Activated naive CD8-positive, alpha-beta T cell treated with anti-CD3 and anti-CD28 coated beads, Interleukin-2, amount 10 ng/mL, durations not matched to agents 7 days and 5 days (primary cell): Measurements from ENCODE around the gene ELMO1. TPM values are rescaled to one million over a fixed set of nuclear protein-coding genes. Genes with fewer than 3 reads are reported as not detected.
"Not testable (repeated sequence)": the region's sequence is repeated elsewhere in the genome, so short reads cannot be mapped to it uniquely, and the experiment has no call there.

Experiments used
- ATAC-seq: fragments of 150-1000 bp; cut with Tn5 transposase; one replicate; pipeline ENCODE4 v1.10.0; 2021; ENCODE audit warnings: low read depth, moderate library complexity
- POLR2A ChIA-PET: fragments of 350-600 bp; sonication (Branson Sonifier 250); formaldehyde crosslinking; loops from one replicate; lab custom pipeline; 2021; ENCODE audit warnings: antibody characterized with exemption; lab: Charles Lee
- DNase-seq: peaks from one replicate; pipeline ENCODE4 v3.0.0; 2021
- H3K27ac Mint-ChIP-seq: one replicate; pipeline ENCODE4 v1.8.0; 2022; ENCODE audit warnings: mild to moderate bottlenecking, mixed read lengths
- H3K27me3 Mint-ChIP-seq: one replicate; pipeline ENCODE4 v1.8.0; 2022; ENCODE audit warnings: mild to moderate bottlenecking, moderate library complexity, mixed read lengths
- H3K36me3 Mint-ChIP-seq: one replicate; pipeline ENCODE4 v1.8.0; 2021; ENCODE audit warnings: mild to moderate bottlenecking, mixed read lengths
- H3K4me1 Mint-ChIP-seq: one replicate; pipeline ENCODE4 v1.8.0; 2021; ENCODE audit warnings: mixed read lengths
- H3K4me3 Mint-ChIP-seq: one replicate; pipeline ENCODE4 v1.8.0; 2022; ENCODE audit warnings: mild to moderate bottlenecking, moderate library complexity, mixed read lengths
- H3K9me3 Mint-ChIP-seq: one replicate; pipeline ENCODE4 v1.8.0; 2021; ENCODE audit warnings: mixed read lengths
- total RNA-seq, 2 experiments: library from RNA; stranded (reverse); gene quantifications; one replicate each; pipeline ENCODE4 v1.2.3, GENCODE V29; 2021

ELMO1 gene
- total RNA-seq, 2 experiments from 2014 or later, result 73.4 to 78.6 TPM

DNA sequence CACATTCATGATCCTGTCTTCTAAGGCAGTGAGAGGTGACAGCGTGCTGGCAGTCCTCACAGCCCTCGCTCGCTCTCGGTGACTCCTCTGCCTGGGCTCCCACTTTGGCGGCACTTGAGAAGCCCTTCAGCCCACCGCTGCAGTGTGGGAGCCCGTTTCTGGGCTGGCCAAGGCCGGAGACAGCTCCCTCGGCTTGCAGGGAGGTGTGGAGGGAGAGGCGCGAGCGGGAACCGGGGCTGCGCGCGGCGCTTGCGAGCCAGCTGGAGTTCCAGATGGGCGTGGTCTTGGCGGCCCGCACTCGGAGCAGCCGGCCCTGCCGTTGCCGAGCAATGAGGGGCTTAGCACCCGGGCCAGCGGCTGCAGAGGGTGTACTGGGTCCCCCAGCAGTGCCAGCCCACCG is 475.1 kb downstream of the ELMO1 start:
- H3K27me3 Mint-ChIP-seq, ATAC-seq, H3K4me3 Mint-ChIP-seq, DNase-seq, H3K27ac Mint-ChIP-seq, POLR2A ChIA-PET, H3K9me3 Mint-ChIP-seq: not testable (repeated sequence)
- Mint-ChIP-seq H3K4me1 (peaks cover 23% of the 10 kb centered on the region), H3K36me3 (peaks cover 37% of the 10 kb centered on the region)

DNA sequence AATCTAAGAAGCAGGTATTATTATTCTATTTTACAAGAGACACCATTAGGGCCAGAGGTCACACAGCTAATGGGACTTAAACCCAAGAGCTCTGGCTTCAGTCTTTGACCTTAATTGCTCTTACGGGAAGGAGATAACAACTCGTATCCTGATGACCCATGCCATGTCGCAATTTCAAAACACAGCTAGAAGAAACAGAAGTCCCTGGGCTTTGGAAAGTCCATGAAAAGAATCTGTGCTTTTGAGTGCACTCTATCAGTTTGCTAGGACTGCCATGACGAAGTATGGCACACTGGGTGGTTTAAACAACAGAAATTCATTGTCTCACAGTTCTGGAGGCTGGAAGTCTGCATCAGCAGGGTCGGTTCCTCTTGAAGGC is 476.5 kb downstream of the ELMO1 start:
- no peak for DNase-seq
- H3K27ac Mint-ChIP-seq, result peak overlapping the region; percentile 25
- no peaks in the 10 kb centered on the region for H3K27me3 Mint-ChIP-seq
- H3K4me3 Mint-ChIP-seq, result no peak overlapping the region
- POLR2A ChIA-PET, result no interaction called here
- H3K4me1 Mint-ChIP-seq, result peaks cover 22% of the 10 kb centered on the region
- peaks cover 34% of the 10 kb centered on the region for H3K36me3 Mint-ChIP-seq
- H3K9me3 Mint-ChIP-seq, result peaks cover 6% of the 10 kb centered on the region
- ATAC-seq, result no peak

DNA sequence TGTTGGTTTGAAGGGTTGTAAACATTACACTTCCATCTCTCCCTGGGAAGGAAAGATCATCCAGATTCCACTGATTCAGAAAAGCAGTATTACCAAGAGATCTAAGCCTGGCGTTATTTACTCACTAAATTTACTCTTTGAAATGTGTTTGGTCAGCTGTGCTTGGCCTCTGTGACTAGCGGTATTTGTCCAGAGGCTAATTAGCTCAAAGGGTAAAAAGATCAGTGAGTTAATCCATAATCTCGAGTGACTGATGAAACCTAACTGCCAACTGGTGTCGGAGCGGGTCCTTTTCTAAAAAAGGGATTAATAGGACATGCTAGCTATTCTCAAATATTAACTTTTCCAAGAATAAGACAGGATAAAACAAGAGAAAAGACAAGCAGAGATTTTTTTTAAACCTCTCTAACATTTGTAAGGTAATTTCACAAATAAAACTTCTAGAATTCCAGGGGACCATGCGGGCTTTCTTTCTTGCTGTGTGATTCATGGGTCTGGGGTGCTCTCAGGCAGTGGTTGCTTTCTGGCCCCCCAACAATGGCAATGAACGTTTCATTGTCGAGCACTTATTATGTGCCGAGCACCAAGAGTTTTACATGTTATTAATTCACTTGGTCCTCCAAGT is 477.0 kb downstream of the ELMO1 start:
- H3K27me3 Mint-ChIP-seq, result no peaks in the 10 kb centered on the region
- H3K36me3 Mint-ChIP-seq, result peaks cover 31% of the 10 kb centered on the region
- H3K4me3 Mint-ChIP-seq, result no peak overlapping the region
- H3K27ac Mint-ChIP-seq, result no peak overlapping the region
- ATAC-seq (no peak), DNase-seq (no peak)
- H3K4me1 Mint-ChIP-seq, result peaks cover 22% of the 10 kb centered on the region
- peaks cover 8% of the 10 kb centered on the region for H3K9me3 Mint-ChIP-seq
- POLR2A ChIA-PET, result interaction anchor here (1.4 kb wide), 1 partner anchor 33 kb away, joined by 5 read pairs; no protein-coding TSS in a partner anchor

DNA sequence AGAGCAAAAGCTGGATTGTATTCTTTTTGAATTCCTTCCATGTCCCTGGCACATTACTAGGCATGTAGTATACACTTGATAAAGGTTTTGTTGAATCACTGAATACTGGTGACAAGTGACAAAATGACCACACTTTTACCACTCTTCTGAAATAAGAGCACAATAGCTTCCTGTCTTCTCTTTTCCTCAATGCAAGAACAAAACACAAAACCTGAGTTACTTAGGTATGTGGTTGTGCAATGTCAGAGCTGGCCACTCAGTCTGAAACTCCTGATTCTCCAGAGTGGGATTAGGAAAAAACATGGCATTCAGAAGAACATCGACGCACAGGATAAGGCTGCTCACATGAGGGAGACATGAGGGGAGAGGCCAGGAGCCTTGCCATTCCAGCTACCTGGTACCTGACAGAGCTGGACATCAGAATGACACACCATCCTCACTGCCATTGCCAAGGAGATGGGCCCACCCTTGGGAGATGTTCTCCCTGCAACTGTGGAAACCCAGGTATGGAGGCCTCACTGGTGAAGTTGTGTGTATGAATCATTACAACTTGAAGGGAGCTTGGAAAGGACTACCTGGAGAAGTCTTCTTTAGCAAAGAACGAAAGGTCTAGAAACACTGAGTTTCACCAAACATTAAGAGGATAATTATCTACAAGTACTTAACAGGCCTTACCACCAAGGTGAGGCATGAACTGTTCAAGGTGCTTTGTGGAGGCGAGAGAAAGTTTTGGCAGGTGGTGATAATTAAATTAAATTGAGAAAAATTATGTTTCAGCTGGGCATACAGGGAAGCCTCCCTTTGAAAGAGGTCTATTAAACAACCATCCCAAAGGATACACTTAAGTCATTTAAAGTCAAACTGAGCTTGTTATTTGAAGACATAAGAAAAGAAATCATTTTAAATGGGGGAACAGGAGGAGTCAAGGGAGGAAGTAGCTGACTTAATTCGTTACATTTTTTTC is 477.8 kb downstream of the ELMO1 start:
- peak overlapping the region; percentile 36 for H3K4me3 Mint-ChIP-seq
- ATAC-seq, result peak; percentile 60
- peak overlapping the region; percentile 63 for H3K27ac Mint-ChIP-seq
- H3K9me3 Mint-ChIP-seq, result peaks cover 11% of the 10 kb centered on the region
- peaks cover 22% of the 10 kb centered on the region for H3K4me1 Mint-ChIP-seq
- DNase-seq, result no peak
- H3K27me3 Mint-ChIP-seq, result no peaks in the 10 kb centered on the region
- POLR2A ChIA-PET, result interaction anchor here (0.8 to 1.4 kb wide), 2 partner anchors 33 to 529 kb away, joined by 4 to 5 read pairs; no protein-coding TSS in a partner anchor
- H3K36me3 Mint-ChIP-seq, result peaks cover 29% of the 10 kb centered on the region

DNA sequence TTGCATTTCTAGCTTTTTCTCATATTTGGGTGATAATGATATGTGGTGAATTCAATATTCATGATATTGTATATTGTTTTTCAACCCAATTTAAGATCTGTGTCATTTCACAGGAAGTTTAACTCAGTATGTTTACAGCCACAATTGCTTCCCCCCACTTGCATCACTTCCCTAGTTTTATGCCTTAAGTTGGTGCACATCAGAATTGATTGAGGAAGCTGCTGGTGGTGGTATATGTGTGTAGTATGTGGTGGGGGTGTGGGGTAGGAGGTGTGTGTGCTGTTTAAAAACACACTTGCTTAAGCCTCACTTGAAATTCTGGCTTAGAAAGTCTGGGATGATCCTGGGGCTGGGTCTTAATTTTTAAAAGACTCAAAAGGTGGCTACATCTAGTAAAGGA is 479.3 kb downstream of the ELMO1 start:
- no peaks in the 10 kb centered on the region for H3K27me3 Mint-ChIP-seq
- H3K4me1 Mint-ChIP-seq, result peaks cover 25% of the 10 kb centered on the region
- ATAC-seq (peak; percentile 81), DNase-seq (no peak)
- peaks cover 26% of the 10 kb centered on the region for H3K36me3 Mint-ChIP-seq
- H3K9me3 Mint-ChIP-seq, result peaks cover 14% of the 10 kb centered on the region
- H3K27ac Mint-ChIP-seq, result peak overlapping the region; percentile 50
- POLR2A ChIA-PET, result no interaction called here
- H3K4me3 Mint-ChIP-seq, result peak overlapping the region; percentile 18

DNA sequence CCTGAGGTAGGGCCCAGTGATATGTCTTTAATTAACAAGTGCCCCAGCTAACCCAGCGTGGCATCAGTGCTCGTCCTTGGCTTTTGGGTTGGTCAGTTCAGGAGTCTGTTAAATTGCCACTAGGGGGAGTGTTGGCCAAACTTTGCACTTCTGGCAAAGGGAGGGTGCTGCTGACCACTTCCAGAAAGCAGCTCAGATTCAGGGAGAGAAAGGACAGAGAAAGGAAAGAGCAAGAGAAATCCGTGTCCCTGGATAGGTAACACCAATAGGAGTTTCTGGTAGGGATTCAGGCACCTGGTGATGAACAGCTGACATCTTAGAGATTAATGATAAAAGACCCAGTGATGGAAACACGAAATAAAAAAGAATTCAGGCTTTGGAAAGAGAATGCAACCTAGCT is 481.3 kb downstream of the ELMO1 start:
- DNase-seq (no peak), ATAC-seq (no peak)
- H3K4me1 Mint-ChIP-seq, result peaks cover 26% of the 10 kb centered on the region
- H3K27me3 Mint-ChIP-seq, result no peaks in the 10 kb centered on the region
- POLR2A ChIA-PET, result no interaction called here
- peak overlapping the region; percentile 10 for H3K27ac Mint-ChIP-seq
- H3K9me3 Mint-ChIP-seq, result peaks cover 12% of the 10 kb centered on the region
- H3K4me3 Mint-ChIP-seq, result no peak overlapping the region
- H3K36me3 Mint-ChIP-seq, result peaks cover 32% of the 10 kb centered on the region

DNA sequence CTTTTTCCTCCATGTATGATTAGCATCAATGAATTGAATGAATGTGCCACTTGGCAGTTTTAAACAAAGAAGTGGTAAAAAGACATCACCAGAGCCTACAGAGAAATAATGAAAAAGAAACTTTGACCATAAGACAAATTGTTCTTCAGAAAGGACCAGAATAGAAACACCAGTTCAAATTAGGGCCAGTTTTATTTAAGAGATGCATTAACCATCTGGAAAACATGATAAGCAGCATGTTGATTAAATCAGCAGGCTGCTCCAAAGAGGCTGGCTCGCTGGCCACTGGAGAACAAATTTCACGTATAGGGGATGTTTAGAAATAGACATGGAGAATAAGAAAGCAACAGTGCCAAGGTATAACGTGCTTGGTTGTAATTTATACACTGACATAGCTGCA is 482.0 kb downstream of the ELMO1 start:
- Mint-ChIP-seq H3K4me3 (no peak overlapping the region), H3K4me1 (peaks cover 26% of the 10 kb centered on the region), H3K9me3 (peaks cover 12% of the 10 kb centered on the region), H3K27ac (no peak overlapping the region), H3K36me3 (peaks cover 36% of the 10 kb centered on the region), H3K27me3 (no peaks in the 10 kb centered on the region)
- ATAC-seq, result no peak
- POLR2A ChIA-PET, result no interaction called here
- no peak for DNase-seq

DNA sequence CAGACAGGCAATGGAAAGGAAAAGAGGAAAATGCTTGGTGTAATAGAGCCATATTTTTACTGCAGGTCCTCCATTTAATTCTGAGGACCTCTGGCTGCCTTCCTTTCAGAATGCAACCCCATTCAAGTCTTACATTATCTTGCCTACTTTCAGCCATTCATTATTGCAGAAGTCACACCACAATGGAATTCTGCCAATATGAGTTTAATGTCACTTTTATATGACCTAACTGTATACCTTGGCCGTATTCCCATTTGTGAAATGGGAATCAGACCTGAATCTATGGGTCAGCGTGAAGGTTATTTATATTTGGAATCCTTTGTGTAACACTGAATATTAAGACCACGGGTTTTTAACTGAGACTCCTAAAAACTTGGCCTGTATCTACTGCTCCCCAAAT is 482.6 kb downstream of the ELMO1 start:
- peaks cover 33% of the 10 kb centered on the region for H3K36me3 Mint-ChIP-seq
- H3K4me3 Mint-ChIP-seq, result no peak overlapping the region
- H3K9me3 Mint-ChIP-seq, result peaks cover 12% of the 10 kb centered on the region
- POLR2A ChIA-PET, result no interaction called here
- H3K27me3 Mint-ChIP-seq, result no peaks in the 10 kb centered on the region
- H3K27ac Mint-ChIP-seq, result no peak overlapping the region
- no peak for DNase-seq
- no peak for ATAC-seq
- peaks cover 23% of the 10 kb centered on the region for H3K4me1 Mint-ChIP-seq

DNA sequence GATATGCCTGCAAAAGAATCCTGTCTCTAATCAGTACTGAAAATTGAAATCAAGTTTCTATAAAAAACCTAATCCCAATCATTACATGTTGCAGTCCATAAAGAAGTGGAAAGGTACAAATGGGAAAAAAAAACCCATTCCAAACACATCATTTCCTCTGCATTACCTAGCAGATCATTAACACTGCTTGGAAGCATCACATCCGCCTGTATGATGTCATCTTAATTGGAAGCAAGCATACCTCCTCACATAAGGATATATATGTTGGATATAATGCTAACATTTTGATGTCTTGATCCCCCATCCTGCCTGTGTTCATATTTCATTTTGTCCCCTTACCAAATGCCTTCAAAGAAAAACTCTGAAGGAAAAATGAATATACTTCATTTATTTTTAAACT is 483.0 kb downstream of the ELMO1 start:
- H3K4me3 Mint-ChIP-seq, result no peak overlapping the region
- H3K27me3 Mint-ChIP-seq, result no peaks in the 10 kb centered on the region
- POLR2A ChIA-PET, result no interaction called here
- H3K9me3 Mint-ChIP-seq, result peaks cover 14% of the 10 kb centered on the region
- peaks cover 21% of the 10 kb centered on the region for H3K4me1 Mint-ChIP-seq
- ATAC-seq, result no peak
- peaks cover 35% of the 10 kb centered on the region for H3K36me3 Mint-ChIP-seq
- DNase-seq, result no peak
- no peak overlapping the region for H3K27ac Mint-ChIP-seq

DNA sequence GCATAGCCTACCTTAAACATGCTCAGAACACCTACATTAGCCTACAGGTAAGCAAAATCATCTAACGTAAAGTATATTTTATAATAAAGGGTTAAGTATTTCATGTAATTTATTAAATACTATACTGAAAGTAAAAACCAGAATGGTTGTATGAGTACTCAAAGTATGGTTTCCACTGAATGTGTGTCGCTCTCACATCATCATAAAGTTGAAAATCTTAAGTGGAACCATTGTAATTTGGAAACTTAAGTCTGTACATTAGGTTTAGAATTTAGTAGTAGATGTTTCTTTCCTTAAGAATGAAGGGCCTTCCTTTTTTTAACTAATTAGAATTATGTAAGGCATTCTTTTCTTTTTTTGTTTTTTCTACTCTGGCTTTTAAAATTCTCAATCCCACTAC is 484.4 kb downstream of the ELMO1 start:
- H3K27me3 Mint-ChIP-seq, result no peaks in the 10 kb centered on the region
- H3K27ac Mint-ChIP-seq, result no peak overlapping the region
- peaks cover 34% of the 10 kb centered on the region for H3K36me3 Mint-ChIP-seq
- no peak overlapping the region for H3K4me3 Mint-ChIP-seq
- ATAC-seq, result no peak
- POLR2A ChIA-PET, result no interaction called here
- DNase-seq, result no peak
- peaks cover 11% of the 10 kb centered on the region for H3K4me1 Mint-ChIP-seq
- H3K9me3 Mint-ChIP-seq, result peaks cover 14% of the 10 kb centered on the region

DNA sequence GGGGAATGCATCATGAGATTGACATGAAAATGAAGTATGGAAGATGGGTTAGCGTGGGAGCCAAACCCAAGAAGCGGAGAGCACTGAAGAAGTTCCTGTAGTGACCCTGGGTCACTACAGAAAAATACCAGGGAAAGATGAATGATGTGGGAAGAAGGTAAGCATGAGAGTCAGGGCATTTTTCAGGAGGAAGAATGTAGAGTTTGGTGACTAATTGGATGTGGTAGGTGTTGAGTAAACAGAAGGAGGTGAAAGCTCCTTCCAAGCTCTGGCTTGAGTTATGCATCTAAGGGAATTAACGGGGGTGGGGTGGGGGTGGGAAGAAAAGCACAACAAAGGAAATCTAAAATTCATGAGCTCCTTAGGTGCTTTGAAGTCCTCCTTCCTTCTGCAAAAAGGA is 486.3 kb downstream of the ELMO1 start:
- Mint-ChIP-seq H3K9me3 (peaks cover 12% of the 10 kb centered on the region), H3K36me3 (peaks cover 32% of the 10 kb centered on the region), H3K4me1 (peaks cover 9% of the 10 kb centered on the region), H3K27ac (no peak overlapping the region), H3K27me3 (no peaks in the 10 kb centered on the region), H3K4me3 (no peak overlapping the region)
- DNase-seq (no peak), ATAC-seq (no peak)
- POLR2A ChIA-PET, result no interaction called here

DNA sequence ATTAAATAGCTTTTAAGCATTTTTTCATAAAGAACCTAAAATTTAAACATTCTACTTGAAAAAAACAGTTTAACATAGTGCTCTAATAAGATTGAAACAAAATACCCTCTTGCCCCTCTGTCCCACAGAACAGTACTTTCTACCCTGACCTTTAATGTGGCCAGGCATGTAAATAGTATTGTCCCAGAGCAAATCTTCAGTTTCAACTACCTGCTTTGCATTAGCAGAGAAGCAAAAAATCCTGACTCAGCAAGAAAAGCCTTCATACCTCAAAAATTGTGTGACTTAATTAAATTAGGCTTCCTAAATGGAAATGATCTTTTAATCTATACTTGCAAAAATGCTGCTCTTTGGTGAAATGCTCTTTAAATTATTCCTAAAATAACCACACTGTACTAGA is 487.0 kb downstream of the ELMO1 start:
- peaks cover 29% of the 10 kb centered on the region for H3K36me3 Mint-ChIP-seq
- H3K4me1 Mint-ChIP-seq, result peaks cover 9% of the 10 kb centered on the region
- POLR2A ChIA-PET, result no interaction called here
- ATAC-seq (no peak), DNase-seq (no peak)
- H3K27me3 Mint-ChIP-seq, result no peaks in the 10 kb centered on the region
- peaks cover 11% of the 10 kb centered on the region for H3K9me3 Mint-ChIP-seq
- H3K4me3 Mint-ChIP-seq, result no peak overlapping the region
- H3K27ac Mint-ChIP-seq, result no peak overlapping the region

DNA sequence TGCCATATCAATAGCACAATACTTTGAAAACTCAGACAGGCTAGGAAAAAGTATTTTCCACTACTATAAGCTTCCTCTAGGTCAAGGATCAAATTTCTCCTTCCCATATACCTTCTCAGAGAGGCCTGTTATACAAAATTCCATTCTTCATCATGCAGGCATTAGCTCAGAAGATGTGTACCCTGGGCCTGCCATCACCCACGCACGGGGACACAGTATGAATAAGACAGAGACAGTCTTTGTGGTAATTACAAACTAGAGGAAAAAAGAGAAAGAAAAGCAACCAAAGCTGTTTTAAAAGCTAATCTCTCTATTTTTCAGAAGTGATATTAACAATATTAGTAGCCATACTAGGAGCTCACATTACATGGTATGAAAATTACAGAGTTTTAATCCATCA is 487.6 kb downstream of the ELMO1 start:
- POLR2A ChIA-PET, result no interaction called here
- peaks cover 9% of the 10 kb centered on the region for H3K4me1 Mint-ChIP-seq
- DNase-seq (no peak), ATAC-seq (no peak)
- H3K9me3 Mint-ChIP-seq, result peaks cover 7% of the 10 kb centered on the region
- no peak overlapping the region for H3K4me3 Mint-ChIP-seq
- no peak overlapping the region for H3K27ac Mint-ChIP-seq
- H3K36me3 Mint-ChIP-seq, result peaks cover 25% of the 10 kb centered on the region
- H3K27me3 Mint-ChIP-seq, result no peaks in the 10 kb centered on the region

DNA sequence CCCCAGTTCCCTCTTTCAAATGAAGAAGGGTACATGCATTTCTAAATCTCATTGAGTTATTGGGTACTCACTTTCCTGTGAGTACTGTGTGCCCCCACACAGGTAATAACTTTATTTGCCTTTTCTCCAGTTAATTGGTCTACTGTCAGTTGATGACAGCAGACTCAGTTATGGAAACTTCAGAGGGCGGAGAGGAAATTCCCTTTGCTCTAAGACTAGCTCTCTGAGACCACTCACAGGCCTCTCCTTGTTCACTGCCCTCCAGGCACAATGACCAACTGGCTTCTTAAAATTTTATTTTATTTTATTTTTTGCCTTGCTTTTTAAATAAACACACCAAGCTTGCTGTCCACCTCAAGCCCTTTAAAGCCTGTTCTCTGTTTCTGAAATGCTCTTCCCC is 488.6 kb downstream of the ELMO1 start:
- no peaks in the 10 kb centered on the region for H3K27me3 Mint-ChIP-seq
- peaks cover 7% of the 10 kb centered on the region for H3K9me3 Mint-ChIP-seq
- DNase-seq (no peak), ATAC-seq (no peak)
- H3K36me3 Mint-ChIP-seq, result peaks cover 33% of the 10 kb centered on the region
- H3K4me3 Mint-ChIP-seq, result no peak overlapping the region
- peaks cover 9% of the 10 kb centered on the region for H3K4me1 Mint-ChIP-seq
- no peak overlapping the region for H3K27ac Mint-ChIP-seq
- POLR2A ChIA-PET, result no interaction called here
